ENCODE measurements around the gene IFNLR1. TPM values are rescaled to one million over a fixed set of nuclear protein-coding genes. Genes with fewer than 3 reads are reported as not detected.
A peak's percentile ranks its signal among the peaks of the same experiment; 100 is the strongest.

IFNLR1 gene
- total RNA-seq, 4 donors from 2014 or later = 2.5 to 4.6 (median 3.5) TPM

DNA sequence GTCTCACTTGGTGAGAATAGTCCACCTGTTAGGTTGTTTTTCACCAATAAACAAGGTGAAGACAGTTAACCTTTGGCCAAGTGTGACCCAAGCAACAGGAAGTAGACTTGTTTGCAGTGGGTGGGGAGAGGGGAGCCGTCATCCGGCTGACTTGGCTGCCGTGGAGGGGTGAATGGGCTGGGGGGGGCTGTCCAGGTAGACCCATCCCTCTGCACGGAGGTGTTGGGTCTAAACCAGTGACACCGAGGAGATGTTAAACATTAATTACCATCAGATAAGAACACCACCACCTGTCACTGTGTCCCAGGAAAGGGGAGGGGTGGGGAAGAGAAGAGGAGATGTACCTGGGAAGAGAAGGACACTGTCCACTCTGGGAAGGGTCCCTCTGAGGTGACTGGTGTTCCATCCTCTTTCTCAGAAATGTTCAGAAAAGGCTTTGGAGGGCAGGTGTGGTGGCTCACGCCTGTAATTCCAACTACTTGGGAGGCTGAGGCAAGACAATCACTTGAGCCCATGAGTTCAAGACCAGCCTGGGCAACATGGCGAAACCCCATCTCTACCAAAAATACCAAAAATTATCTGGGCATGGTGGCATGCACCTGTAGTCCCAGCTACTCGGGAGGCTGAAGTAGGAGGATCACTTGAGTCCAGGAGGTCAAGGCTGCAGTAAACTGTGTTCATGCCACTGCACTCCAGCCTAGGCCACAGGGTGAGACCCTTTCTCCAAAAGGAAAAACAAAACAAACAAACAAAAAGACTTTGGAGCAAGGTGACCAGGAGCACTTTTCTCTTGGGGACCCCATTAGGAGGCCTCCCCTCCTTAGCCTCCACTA is 68.5 kb downstream of the IFNLR1 start:
- peak overlapping the region; percentile 76 to 87 (median 81) for H3K27ac ChIP-seq
- TF ChIP-seq POLR2A (IDR thresholded peaks at IDR 0.05) = no peak
- TF ChIP-seq, protein P1, sequence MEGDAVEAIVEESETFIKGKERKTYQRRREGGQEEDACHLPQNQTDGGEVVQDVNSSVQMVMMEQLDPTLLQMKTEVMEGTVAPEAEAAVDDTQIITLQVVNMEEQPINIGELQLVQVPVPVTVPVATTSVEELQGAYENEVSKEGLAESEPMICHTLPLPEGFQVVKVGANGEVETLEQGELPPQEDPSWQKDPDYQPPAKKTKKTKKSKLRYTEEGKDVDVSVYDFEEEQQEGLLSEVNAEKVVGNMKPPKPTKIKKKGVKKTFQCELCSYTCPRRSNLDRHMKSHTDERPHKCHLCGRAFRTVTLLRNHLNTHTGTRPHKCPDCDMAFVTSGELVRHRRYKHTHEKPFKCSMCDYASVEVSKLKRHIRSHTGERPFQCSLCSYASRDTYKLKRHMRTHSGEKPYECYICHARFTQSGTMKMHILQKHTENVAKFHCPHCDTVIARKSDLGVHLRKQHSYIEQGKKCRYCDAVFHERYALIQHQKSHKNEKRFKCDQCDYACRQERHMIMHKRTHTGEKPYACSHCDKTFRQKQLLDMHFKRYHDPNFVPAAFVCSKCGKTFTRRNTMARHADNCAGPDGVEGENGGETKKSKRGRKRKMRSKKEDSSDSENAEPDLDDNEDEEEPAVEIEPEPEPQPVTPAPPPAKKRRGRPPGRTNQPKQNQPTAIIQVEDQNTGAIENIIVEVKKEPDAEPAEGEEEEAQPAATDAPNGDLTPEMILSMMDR (IDR thresholded peaks at IDR 0.05) = no peak
- H3K27me3 ChIP-seq = peaks cover 0 to 17% (median 0%) of the 10 kb centered on the region in 4 donors
- intact Hi-C loops (cut with DNase I) = no loop called here
- WGBS, 2 donors = 56 to 79% methylated on average over 3 to 5 of the region's 8 CpGs
- no peak overlapping the region for H3K4me3 ChIP-seq
- H3K4me1 ChIP-seq = peaks cover 31 to 49% (median 33%) of the 10 kb centered on the region in 3 donors
- H3K9me3 ChIP-seq = no peaks in the 10 kb centered on the region
- peaks cover 0 to 23% (median 0%) of the 10 kb centered on the region in 3 donors for H3K36me3 ChIP-seq
- no peak for DNase-seq

DNA sequence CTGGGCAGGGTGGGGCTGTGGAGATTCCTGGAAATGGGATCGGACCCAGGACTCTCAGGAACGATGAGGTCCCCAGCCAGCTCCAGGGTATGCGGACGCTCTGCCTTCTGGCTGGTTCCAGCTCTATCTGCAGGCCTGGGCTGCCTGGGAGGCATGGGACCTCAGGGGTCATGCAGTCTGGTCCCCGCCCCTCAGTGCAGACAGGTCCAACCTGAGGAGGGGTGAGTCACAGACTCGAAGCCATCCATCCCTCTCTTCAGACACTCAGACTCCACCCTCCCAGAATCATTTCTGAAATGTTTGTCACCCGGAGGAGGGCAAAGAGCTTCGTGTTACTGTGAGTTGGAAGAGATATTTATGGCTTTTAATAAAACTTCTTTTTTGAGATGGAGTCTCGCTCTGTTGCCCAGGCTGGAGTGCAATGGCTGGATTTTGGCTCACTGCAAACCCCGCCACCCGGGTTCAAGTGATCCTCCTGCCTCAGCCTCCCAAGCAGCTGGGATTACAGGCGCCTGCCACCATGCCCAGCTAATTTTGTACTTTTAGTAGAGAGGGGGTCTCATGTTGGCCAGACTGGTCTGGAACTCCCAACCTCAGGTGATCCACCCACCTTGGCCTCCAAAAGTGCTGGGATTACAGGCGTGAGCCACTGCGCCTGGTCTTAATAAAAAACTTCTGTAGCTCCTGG is 69.2 kb downstream of the IFNLR1 start:
- TF ChIP-seq, protein P1 (IDR thresholded peaks at IDR 0.05) = no peak
- TF ChIP-seq POLR2A (IDR thresholded peaks at IDR 0.05) = no peak
- no peak for DNase-seq
- WGBS, 2 donors = 39 to 58% methylated on average over 3 to 7 of the region's 14 CpGs
- Histone ChIP-seq H3K36me3 (peaks cover 0 to 18% (median 0%) of the 10 kb centered on the region in 3 donors), H3K27ac (peak overlapping the region; percentile 62 to 87 (median 81)), H3K4me1 (peaks cover 31 to 50% (median 33%) of the 10 kb centered on the region in 3 donors), H3K9me3 (no peaks in the 10 kb centered on the region), H3K4me3 (no peak overlapping the region), H3K27me3 (peaks cover 0 to 19% (median 0%) of the 10 kb centered on the region in 4 donors)
- intact Hi-C loops (cut with DNase I) = no loop called here

DNA sequence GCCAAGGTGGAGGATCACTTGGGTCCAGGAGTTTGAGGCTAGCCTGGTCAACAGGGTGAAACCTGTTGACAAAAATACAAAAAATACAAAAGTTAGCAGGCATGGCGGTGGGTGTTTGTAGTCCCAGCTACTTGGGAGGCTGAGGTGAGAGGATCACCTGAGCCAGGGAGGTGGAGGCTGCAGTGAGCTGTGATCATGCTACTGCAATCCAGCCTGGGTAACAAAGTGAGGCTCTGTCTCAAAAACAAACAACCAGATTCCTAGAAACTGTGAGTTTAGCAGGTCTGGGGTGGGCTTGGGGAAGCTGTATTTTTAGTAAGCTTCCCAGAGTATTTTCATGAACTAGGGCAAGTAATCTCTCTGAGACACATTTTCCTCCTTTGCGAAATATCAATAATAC is 70.0 kb downstream of the IFNLR1 start:
- intact Hi-C loops (cut with DNase I) = no loop called here
- TF ChIP-seq, protein P1 (IDR thresholded peaks at IDR 0.05) = no peak
- TF ChIP-seq POLR2A (IDR thresholded peaks at IDR 0.05) = no peak
- no peak for DNase-seq
- peaks cover 0 to 10% (median 0%) of the 10 kb centered on the region in 3 donors for H3K36me3 ChIP-seq
- H3K27ac ChIP-seq = peak overlapping the region; percentile 62 to 87 (median 81)
- peaks cover 31 to 57% (median 38%) of the 10 kb centered on the region in 3 donors for H3K4me1 ChIP-seq
- H3K27me3 ChIP-seq = peaks cover 0 to 19% (median 0%) of the 10 kb centered on the region in 4 donors
- no peaks in the 10 kb centered on the region for H3K9me3 ChIP-seq
- H3K4me3 ChIP-seq = no peak overlapping the region
- 81 to 89% methylated on average over 2 of the region's 2 CpGs for WGBS, 2 donors

DNA sequence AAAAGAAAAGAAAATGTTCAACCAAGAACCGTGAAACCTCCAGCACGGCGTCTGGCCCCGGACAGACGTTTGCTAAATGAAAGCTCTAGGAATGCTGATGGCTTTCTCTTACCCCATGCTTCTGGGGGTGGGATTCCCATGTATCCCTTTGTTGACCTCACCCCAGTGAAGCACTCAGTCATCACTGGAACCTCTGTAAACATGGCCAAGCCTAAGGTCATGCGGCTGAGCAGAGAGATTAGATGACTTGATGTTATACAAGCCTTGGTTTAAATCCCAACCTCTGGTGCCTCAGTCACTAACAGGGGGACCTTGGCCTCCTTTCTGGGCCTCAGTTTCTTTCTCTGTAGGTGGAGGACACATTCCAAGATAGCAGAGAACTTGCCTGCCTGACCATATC is 72.3 kb downstream of the IFNLR1 start:
- no peaks in the 10 kb centered on the region for H3K9me3 ChIP-seq
- 88 to 95% methylated on average over 6 of the region's 6 CpGs for WGBS, 2 donors
- intact Hi-C loops (cut with DNase I) = no loop called here

More for the DNA sequence above, 72.3 kb downstream of the IFNLR1 start:
- H3K4me3 ChIP-seq = no peak overlapping the region
- no peak for DNase-seq
- H3K27ac ChIP-seq = no peak overlapping the region
- TF ChIP-seq POLR2A (IDR thresholded peaks at IDR 0.05) = no peak
- TF ChIP-seq, protein P1 (IDR thresholded peaks at IDR 0.05) = no peak
- H3K36me3 ChIP-seq = no peaks in the 10 kb centered on the region
- peaks cover 17 to 63% (median 42%) of the 10 kb centered on the region in 3 donors for H3K4me1 ChIP-seq
- H3K27me3 ChIP-seq = peaks cover 0 to 19% (median 0%) of the 10 kb centered on the region in 4 donors

Data from esophagus squamous epithelium (tissue), 5 donors.